NCI-H1436 treated with DMSO at 0.1 percent for 48 hours (cell line): ENCODE measurements around the gene FAM240A.
"Not testable (repeated sequence)": the region's sequence is repeated elsewhere in the genome, so short reads cannot be mapped to it uniquely, and the experiment has no call there.

Source experiments
- DNase-seq: peaks from one replicate; lab custom pipeline; 2025; lab: John Stamatoyannopoulos, UW

The FAM240A gene

DNA sequence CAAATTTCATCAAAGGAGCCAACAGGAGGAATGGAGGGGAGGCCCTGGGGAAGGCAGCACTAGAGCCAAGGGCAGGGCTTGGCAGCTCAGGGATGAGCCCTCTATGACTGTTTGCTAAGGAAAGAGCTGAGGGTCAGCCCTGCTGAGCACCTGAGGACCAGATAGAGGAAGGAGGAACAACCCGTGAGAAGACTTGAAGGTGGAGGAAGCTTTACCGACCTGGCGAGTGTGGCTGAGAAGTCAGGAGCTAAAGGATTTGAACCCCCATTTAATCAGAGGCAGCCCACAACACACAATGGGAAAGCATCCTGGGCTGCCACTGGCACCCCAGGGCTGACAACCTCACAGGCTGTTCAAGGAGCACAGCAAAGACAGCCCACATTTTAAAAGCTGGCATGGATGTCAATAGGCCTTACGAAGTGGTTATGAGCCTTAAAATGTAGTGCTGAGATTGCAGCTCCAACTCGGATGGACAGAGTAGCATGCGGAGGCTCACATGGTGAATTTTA lies 25.5 kb upstream of the FAM240A start:
- no peak for DNase-seq

DNA sequence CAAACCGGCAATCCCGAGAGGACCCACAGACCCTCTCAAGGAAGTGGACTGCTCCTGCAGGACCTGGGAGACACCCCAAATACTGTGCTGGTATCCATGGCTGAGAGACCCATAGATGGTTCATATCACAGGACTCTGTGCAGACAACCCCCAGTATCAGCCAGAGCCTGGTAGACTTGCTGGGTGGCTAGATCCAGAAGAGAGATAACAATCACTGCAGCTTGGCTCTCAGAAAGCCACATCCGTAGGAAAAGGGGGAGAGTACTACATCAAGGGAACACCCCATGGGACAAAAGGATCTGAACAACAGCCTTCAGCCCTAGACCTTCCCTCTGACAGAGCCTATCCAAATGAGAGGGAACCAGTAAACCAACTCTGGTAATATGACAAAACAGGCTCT lies 25.1 kb upstream of the FAM240A start:
- not testable (repeated sequence) for DNase-seq

DNA sequence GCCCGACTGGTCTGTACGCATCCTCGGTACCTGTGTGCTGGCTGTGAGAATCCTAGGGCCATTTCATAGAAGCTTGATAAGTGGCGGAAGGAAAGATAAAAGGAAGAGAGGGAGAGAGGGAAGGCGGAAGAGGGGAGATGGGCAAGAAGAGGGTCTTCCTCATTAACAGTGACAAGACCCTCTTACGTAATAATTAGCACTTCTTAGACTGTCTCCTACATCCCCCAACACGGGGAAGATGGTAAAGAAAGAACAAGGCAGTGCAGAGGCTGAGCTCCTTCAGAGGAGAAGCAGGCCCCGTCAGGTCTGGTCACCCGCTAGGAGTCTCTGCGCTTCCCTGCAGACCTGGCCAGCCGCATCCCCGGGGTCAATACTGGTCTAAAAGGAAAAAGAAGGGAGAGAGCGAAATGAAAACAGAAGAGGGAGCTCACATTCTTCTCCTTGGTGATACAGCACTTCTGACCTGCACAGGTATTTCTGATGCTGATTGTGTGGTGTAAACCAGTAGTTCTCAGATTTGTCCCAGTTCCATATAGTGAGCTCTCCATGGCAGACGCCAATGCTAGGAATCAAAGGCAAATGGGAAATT lies 19.0 kb upstream of the FAM240A start:
- no peak for DNase-seq

DNA sequence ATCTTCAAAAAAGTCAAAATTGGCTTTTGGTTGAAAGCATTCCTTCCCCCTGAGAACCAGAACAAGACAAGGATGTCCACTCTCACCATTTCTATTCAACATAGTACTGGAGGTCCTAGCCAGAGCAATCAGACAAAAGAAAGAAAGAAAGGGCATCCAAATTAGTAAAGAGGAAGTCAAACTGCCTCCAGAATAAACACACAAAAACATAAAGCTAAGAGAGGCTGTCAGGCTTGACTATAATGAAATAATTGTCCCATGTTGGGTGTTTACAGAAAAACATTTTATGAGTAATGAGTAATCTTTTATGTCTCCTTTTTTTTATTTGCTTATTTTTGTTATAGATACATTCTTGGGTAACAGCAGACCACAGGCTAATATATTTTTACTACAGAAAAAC lies 18.3 kb upstream of the FAM240A start:
- DNase-seq, result no peak

DNA sequence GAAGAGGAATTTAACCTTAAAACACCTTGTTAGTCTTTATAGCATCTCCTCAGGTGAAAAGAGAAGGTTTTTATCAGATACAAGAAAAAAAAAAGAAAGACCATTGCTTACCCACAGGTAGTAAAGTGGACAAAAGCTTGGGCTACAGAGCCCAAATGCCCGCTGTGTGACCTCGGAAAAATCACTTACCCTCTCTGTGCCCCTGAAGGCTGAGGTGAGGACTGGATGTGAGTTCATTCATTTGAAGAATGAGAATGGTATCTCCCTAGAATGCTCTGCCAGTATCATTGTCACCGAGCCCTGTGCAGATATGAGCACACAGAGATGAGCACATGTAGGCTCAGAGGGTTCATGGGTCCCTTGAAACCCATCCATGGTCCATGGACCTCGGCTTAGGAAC lies 17.6 kb upstream of the FAM240A start:
- no peak for DNase-seq

DNA sequence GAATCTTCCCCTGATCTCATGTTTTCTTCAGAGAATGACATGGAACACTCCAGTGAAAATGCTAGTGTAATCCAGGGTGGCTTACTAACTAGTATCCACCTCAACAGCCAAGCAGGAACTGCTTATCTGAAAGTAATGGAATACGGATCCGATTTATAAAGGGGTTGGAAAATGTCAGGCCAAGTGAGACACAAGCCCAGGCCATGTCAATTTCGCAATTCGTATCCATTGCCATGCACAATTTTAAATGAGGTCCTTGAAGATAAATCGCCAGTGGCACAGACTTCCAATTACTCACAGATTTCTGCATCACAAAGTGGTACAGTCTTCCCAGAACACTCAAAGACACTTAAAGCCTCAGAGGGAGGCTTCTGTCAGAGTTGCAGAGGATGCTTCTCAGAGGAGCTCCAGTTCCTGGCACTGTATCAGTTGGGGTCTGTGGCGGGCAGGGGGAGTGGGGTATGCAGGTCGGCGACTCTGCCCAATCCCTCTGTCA lies 16.5 kb upstream of the FAM240A start:
- DNase-seq, result no peak

DNA sequence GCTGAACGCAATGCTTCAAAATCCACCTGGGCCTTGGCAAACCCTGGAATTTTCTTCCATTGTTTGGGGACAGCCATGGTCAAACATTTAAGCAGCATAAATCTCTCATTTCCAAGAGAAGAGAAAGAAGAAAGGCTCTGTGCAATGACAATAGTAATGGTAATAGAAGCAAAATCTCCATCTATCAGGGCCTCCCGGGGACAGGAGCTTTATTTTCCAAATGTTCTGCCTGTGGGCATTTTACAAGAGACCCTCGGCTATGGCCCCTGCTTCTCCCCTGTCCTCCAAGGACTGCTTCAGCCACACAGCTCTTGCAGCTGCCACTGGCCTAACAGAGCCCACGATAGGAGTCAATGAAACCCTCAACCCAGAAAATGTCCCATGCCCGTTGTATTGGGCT lies 12.7 kb upstream of the FAM240A start:
- no peak for DNase-seq

DNA sequence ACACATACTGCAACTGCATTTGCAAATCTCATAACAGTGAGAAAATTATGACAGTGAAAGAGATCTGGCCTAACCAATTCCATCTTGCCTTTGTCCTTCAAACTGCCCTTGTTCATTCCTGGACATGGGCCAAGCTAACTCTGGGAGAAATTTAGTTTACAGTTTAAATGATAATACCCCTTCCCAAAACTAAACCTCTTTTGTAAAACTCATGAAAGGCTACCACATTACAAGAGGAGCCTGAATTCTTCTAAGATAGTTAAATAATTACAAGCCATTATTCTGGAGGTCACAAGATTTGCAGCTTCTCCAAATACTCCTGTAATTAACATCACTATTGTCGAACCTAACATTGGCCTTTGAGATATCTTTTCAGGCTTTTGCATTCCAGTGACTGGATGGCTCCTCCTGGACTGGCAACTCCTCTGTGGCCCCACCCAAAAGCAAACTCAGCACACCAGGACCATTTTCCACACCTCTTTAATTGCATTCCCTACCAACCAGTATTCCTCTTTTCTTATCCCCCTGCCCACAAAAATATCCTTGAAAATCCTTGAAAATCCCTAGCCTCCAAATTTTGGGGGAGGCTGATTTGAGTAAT lies 8.8 kb upstream of the FAM240A start:
- no peak for DNase-seq

DNA sequence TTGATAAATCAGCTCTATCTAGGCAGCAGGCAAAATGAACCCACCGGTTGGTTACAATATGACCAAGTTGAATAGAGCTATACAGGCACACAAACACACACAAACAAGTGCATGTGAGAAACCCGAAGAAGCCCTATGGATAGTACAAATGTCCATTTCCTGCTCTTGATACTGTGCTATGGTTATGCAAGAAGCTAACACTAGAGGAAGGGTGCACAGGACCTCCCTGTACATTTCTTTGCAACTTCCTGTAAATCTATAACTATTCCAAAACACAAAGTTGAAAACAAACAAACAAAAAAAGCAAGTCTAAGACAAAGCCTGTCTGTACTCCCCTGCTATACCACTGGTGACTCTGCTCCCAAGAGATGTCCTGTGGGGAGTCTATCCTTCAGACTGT lies 8.2 kb upstream of the FAM240A start:
- DNase-seq, result no peak

DNA sequence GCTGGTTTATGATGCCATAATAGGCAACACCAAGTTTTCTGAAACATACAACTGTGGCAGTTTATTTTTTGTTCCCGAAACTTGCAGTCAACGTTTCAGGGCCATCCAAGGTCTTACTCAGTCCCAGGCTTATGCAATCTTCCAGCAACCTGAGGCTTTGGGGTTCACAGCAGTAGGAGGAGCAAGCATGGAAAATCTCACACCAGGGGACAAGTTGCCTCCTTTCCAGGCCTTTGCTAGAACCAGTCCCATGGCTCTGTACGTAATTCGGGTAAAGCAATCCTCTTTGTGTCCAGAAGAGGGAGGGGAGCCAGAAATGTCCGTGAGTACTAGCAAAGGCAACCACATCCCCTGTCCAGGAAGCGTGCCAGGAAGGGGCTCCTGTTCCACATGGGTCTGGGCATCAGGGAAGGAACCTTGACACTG lies 4.7 kb upstream of the FAM240A start:
- no peak for DNase-seq

DNA sequence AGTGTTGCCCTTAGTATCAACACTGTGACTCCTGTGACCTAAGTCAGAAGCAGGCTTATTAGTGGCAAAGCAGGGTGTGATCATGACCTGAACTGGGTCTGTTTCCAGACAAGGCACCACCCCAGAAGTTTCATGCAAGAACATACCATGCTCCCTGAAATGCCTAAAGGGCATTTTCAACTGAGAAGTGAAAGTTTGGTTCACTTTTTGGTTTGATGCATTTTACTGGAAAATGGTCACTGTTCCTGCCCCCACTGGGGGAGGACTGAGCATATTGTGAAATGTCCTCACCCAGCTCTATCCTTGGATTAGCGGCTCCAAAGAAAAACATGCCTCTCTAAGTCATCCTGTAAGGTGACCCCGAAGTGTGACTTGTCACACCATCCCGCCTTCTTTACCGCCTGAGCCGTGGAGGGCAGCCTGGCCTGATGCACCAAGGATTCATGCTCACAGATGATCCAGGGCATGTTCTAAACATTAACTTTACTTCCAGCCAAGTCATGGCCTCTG lies 3.1 kb upstream of the FAM240A start:
- DNase-seq, result no peak

DNA sequence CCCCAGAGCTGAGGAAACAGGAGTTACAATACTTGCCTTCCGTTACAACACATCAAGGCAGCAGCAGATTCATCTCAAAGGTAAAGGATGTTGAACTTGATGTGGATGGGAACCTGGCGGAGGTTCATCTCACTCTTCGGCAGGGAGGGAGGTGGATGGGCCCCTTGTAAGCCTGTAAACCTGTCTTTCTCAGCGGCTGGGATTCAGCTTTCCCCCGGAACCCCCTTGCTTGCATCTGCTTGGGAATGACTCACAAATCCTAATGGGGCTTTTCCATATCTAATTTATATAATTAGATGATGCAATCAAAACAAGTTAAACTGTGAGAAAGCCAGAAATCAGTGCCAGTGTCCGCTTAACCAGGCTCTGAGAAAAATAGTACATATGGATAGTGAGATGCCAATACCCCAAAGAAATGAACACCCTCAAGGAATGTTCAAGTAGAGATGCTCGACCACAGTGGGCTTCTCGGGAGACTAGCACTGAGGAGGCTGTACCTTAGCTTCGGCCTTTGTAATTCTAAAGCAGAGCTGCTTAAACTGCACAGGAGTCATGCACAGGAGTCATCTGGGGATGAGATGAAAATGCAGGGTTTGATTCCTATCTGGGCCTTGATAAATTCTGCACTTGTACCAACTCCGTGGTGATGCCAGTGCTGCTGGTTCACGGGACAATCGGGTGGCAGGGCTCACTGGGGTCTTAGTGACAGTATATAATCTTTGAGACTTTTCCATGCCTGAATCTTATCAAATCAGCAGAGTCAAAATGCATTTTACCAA lies 2.2 kb upstream of the FAM240A start:
- no peak for DNase-seq

DNA sequence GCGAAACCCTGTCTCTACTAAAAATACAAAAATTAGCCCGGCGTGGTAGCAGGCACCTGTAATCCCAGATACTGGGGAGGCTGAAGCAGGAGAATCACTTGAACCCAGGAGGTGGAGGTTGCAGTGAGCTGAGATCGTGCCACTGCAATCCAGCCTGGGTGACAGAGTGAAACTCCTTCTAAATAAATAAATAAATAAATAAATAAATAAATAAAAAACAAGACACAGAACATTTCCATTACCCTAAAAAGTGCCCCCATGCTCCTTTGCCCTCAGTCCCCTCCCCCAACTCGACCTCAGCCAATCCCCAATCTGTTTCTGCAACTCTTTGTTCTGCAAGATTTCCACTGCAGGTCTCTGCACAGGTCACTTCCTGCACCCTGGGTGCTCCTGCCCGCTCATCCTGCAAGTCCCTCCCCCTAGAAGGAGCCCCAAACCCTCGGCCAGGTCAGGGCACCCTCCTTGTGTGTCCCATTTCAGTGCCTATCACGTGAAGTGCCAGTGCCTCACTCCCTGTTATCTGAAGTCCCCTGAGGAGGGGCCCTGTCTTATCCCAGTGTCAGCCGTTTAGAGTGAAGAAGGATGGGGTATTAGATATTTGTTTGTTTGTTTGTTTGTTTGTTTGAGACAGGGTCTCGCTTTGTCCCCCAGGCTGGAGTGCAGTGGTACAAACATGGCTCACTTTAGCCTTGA lies 1.1 kb downstream of the FAM240A start:
- DNase-seq, result no peak

DNA sequence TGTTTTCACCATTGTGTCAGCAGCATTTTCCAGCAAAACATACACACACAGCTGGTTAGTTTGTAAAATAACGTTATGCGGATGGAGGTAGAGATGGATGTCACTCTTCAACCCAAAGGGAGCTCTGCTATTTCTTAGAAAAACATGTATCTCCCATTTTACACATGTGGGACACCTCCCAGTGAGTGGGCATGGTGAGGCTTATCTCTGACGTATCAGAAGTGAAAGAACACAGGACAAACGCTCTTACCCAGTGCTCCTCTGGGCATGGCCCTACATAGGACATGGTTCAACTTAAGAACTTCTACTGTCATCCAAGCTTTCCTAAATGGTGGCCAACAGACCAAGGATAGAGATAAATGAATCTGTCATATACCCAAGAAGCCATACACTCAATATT lies 2.1 kb downstream of the FAM240A start:
- DNase-seq, result no peak

DNA sequence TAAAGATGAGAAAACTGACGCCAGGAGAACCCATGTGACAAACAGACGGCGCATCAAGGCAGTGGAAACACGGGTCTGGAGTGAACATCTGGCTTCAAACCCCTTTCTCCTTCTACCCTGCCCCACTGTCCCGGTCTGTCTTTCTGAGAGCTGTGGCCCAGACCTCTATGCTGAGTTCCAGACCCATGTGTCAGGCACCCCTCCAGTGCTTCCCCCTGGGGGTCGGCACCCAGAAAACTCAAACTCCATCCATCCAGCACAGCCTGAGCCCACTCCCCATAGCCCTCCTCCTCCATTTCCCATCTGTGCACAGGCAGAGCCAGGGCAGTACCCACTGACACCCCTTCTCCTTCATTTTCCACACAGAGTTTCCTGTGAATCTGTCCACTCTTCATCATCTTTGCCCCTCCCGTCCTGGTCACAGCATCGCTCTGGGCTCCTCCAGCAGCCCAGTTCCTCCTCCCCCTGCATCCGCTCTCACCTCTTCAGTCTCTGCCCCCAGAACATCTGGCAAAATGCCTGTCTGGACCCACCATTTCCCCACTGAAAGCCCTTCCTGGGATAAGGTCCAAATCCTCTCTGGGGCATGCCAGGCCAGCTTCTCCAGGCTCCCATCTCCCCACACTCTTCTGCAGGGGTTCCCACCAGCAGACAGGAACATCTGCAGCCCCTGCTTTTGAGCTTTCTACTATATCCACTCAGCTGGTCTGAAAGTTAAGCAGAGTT lies 2.9 kb downstream of the FAM240A start:
- no peak for DNase-seq

DNA sequence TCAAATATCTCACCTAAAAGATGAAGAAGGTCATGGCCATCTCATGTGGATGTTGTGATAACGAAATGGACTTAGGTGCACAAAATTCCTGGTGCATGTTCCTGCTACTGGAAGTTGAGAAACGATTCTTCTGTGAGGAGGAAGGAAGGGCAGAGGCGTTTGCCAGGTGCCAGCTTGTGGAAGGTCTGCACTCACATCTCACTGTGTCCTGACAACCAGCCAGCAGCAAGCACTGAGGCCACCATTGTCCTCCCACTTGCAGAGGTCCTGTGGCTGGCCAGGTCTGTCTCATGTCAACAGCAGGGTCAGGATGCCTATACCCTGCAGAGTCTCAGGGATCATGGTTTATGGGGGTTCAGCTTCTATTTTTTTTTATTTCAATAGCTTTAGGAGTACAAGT lies 3.7 kb downstream of the FAM240A start:
- no peak for DNase-seq

DNA sequence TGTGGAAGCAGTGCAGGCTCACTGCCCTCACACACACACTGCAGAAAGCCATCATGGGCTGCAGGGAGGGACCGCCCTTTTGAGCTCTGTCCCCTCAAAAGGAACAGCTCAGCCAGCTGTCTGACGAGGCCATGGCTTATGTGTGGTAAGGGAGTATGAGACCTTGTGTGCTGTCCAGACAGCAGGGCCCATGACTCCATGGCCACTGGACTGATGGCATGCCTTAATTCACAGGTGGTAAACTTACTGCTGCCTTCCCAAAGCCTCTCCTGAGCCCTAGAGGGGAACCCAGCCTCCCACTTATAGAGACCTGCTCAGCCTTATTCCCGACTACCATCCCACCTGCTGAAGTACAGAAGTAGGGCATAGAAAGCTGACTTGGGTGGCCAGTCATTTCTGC lies 5.6 kb downstream of the FAM240A start:
- DNase-seq, result no peak

DNA sequence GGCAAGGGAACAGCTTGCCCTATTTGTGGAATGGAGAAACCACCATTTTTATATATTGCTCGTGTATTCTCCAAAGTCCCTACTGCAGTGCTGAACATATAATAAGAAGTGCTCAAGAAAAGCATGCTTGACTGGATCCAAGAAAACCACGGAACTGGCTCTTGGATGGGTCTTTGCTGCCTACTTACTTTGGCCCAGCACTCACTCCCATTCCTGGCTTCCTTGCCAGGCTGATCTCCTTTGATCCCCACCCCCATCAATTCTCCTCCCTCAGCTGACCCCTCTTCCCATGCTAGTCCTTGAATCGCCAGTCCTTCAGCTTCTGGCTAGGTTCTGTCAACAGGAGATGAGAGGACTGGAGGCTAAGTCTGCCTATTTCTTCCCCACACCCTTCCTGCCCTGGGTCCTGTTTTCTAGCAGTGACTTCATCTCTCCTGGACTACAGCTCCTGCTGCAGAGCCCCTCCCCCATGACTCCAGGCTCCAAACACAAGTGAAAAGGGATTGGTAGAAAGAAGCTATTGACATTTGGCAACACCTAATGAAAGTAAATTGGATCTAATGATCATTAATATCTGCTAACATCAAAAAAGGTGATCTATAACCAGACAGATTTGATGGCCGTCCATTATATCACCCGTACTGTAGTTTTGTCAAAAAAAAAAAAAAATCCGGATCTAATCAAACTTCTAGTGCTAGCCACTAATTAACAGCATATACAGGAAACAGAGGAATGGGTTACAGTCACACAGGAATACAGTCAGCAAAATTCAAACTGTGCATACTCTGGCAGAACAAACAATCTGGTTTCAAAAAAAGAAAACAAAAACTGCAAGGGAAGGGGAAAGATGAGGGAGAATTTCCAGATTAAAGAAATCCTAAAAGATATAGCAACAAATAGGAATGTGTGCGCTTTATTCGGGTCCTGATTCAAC lies 7.8 kb downstream of the FAM240A start:
- DNase-seq, result no peak

DNA sequence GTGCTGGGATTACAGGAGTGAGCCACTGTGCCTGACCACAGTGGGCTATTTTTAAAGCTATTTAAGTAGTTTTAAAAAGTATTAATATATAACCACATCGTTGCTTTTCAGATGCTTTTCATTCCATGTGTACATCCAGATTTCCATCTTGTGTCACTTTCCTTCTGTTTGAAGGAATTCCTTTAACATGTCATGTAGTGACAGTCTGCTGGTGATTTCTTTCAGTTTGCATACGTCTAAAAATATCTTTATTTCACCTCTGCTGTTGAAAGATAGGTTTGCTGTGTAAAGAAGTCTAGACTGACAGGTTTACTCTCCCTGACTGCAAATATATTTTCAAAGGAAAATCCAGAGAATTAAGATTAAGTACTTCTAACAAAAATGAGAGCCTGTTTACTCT lies 12.2 kb downstream of the FAM240A start:
- DNase-seq, result no peak

DNA sequence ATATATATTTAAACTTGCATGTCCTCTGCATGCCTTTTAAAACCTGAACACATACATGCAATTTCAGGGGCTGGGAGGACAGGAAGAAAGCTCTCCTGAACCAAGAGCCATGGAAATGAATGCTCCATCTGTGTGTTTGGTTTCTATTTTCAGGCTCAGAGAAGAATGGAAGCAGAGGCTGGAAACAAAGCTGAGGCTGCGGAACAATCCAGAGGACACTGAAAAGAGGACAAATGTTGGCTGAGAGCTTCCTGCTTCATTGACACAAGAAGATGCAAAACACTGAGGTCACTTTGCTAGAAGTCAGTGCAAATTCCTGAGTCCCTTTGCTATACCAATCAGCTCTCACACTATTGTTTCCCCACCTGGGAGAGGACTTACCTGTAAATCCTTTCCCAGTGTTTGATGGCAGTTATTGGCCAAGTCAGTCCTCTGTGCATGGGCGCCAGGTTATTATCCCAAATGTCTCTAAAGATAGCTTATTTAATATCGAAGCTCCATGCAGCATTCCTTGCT lies 12.7 kb downstream of the FAM240A start:
- DNase-seq, result no peak
